DOHH2 (cell line): ENCODE data around the gene STARD10.

Source experiments
- H3F3A ChIP-seq: fragments of 200-600 bp; sonication (generic), shearing (Covaris generic); 2 replicates; pipeline ENCODE4 v1.6.0; 2016; ENCODE audit warnings: antibody characterized with exemption, mild to moderate bottlenecking; ENCODE audit not compliant: control insufficient read depth, insufficient read depth
- H3K27ac ChIP-seq: fragments of 200-600 bp; sonication (generic); 2 replicates; pipeline ENCODE4 v1.5.1; 2014; ENCODE audit warnings: low read depth, mild to moderate bottlenecking, low read length, moderate library complexity
- H3K27me3 ChIP-seq: fragments of 200-600 bp; sonication (generic); 2 replicates; pipeline ENCODE4 v1.6.1; 2014; ENCODE audit warnings: mild to moderate bottlenecking, low read length, mixed read lengths; ENCODE audit not compliant: control insufficient read depth
- H3K36me3 ChIP-seq: fragments of 200-600 bp; sonication (generic); 2 replicates; pipeline ENCODE4 v1.6.1; 2014; ENCODE audit warnings: mild to moderate bottlenecking, low read length, moderate library complexity, mixed read lengths; ENCODE audit not compliant: control insufficient read depth
- H3K4me1 ChIP-seq: fragments of 200-600 bp; sonication (generic); 2 replicates; pipeline ENCODE4 v1.6.1; 2014; ENCODE audit warnings: mild to moderate bottlenecking, low read length, mixed read lengths; ENCODE audit not compliant: control insufficient read depth
- H3K4me2 ChIP-seq: fragments of 200-600 bp; sonication (generic); 2 replicates; pipeline ENCODE4 v1.6.0; 2014; ENCODE audit warnings: mild to moderate bottlenecking, low read length, moderate library complexity
- H3K4me3 ChIP-seq: fragments of 200-600 bp; sonication (generic); 2 replicates; pipeline ENCODE4 v1.5.1; 2014; ENCODE audit warnings: mild to moderate bottlenecking, low read length, mixed read lengths
- H3K79me2 ChIP-seq: fragments of 200-600 bp; sonication (generic); 2 replicates; pipeline ENCODE4 v1.6.1; 2014; ENCODE audit warnings: mild to moderate bottlenecking, low read length, mixed read lengths; ENCODE audit not compliant: control insufficient read depth
- H3K9me2 ChIP-seq: fragments of 200-600 bp; sonication (generic); replicated peaks from 2 replicates; pipeline ENCODE4 v1.6.1; 2014; ENCODE audit warnings: mild to moderate bottlenecking, low read length, mixed read lengths; ENCODE audit not compliant: control insufficient read depth
- H3K9me3 ChIP-seq: fragments of 200-600 bp; sonication (generic); 2 replicates; pipeline ENCODE4 v1.6.1; 2014; ENCODE audit warnings: antibody characterized with exemption, low read length, mixed read lengths; ENCODE audit not compliant: control insufficient read depth, insufficient read depth
- H4K20me1 ChIP-seq: fragments of 200-600 bp; sonication (generic); 2 replicates; pipeline ENCODE4 v1.6.0; 2014; ENCODE audit warnings: low read depth, mild to moderate bottlenecking, antibody characterized with exemption, low read length, moderate library complexity; ENCODE audit not compliant: control insufficient read depth, insufficient read depth
- EZH2phosphoT487 ChIP-seq: fragments of 200-600 bp; sonication (generic); IDR thresholded peaks from 2 replicates; pipeline ENCODE4 v1.6.1; 2017; ENCODE audit warnings: borderline replicate concordance, mild to moderate bottlenecking, antibody characterized with exemption, low read length, moderate library complexity, mixed read lengths
- TF ChIP-seq, protein P1 (sequence below): fragments of 200-600 bp; sonication (generic); IDR thresholded peaks from one replicate; pipeline ENCODE4 v1.5.1; 2014; ENCODE audit warnings: antibody characterized with exemption, mild to moderate bottlenecking, low read depth, low read length; ENCODE audit not compliant: poor library complexity, severe bottlenecking

Gene STARD10

DNA sequence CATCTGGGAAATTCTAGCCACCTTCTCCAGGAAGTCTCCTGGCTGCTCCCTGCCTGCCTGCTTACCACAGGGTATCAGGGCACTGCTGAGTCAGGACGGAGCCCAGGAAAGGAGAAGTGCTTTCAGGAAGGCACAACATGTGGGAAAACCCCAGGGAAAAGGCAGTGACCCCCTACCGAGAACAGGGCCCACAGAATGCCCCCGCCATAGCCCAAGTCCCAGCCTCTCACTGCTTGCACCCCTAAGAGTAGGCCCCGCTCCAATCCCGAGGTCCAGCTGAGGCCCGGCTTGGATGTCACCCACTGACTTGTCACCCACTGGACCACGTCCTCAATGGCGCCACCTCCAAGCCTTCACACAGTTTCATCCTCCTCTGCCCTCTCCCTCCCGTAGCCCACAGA lies 75.7 kb downstream of the STARD10 start:
- Histone ChIP-seq H3K27ac (no peak overlapping the region), H3K4me3 (no peak overlapping the region), H4K20me1 (no peaks in the 10 kb centered on the region), H3K36me3 (peaks cover 16% of the 10 kb centered on the region), H3K4me2 (no peak overlapping the region), H3K79me2 (peaks cover 55% of the 10 kb centered on the region), H3K27me3 (no peaks in the 10 kb centered on the region), H3K4me1 (peaks cover 36% of the 10 kb centered on the region), H3F3A (no peaks in the 10 kb centered on the region), H3K9me3 (no peaks in the 10 kb centered on the region), H3K9me2 (no peaks in the 10 kb centered on the region)
- no peak for TF ChIP-seq EZH2phosphoT487
- TF ChIP-seq, protein P1, sequence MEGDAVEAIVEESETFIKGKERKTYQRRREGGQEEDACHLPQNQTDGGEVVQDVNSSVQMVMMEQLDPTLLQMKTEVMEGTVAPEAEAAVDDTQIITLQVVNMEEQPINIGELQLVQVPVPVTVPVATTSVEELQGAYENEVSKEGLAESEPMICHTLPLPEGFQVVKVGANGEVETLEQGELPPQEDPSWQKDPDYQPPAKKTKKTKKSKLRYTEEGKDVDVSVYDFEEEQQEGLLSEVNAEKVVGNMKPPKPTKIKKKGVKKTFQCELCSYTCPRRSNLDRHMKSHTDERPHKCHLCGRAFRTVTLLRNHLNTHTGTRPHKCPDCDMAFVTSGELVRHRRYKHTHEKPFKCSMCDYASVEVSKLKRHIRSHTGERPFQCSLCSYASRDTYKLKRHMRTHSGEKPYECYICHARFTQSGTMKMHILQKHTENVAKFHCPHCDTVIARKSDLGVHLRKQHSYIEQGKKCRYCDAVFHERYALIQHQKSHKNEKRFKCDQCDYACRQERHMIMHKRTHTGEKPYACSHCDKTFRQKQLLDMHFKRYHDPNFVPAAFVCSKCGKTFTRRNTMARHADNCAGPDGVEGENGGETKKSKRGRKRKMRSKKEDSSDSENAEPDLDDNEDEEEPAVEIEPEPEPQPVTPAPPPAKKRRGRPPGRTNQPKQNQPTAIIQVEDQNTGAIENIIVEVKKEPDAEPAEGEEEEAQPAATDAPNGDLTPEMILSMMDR: no peak

DNA sequence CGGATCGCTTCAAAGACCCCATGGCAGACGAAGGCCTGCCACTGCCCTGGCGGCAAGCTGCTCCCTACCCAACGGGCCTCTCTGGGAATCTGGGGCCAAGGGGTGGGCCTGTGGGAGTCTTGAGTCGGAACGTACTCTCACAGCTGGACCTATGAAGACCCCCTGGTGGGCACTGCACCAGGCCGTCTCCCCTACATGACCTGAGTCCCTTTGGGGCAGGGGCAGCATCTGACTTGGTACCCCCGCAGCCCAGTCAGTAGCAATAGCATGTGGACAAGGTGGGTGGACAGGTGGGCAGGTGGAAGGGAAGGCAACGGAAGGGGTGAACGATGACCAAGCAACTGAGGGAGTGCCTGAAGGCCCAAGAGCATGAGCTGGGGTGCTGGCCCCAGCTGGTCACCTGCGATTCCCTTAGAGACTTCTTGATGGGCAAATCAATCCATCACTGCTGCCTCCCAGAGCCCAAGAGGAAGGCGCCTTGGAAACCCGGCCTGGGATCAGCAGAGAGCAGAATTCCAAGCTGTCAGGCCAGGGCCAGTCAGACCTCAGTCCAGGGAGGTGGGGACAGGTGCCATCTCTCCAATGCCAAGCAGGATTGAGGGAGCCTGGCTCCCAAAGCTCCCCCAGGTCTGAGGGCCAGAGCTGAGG lies 76.9 kb downstream of the STARD10 start:
- Histone ChIP-seq H3K4me2 (no peak overlapping the region), H3F3A (no peaks in the 10 kb centered on the region), H3K27ac (no peak overlapping the region), H3K27me3 (no peaks in the 10 kb centered on the region), H3K9me3 (no peaks in the 10 kb centered on the region), H3K4me1 (peaks cover 28% of the 10 kb centered on the region), H3K79me2 (peaks cover 48% of the 10 kb centered on the region), H3K4me3 (no peak overlapping the region), H3K36me3 (peaks cover 16% of the 10 kb centered on the region), H4K20me1 (no peaks in the 10 kb centered on the region), H3K9me2 (no peaks in the 10 kb centered on the region)
- TF ChIP-seq, protein P1: no peak
- TF ChIP-seq EZH2phosphoT487: no peak

DNA sequence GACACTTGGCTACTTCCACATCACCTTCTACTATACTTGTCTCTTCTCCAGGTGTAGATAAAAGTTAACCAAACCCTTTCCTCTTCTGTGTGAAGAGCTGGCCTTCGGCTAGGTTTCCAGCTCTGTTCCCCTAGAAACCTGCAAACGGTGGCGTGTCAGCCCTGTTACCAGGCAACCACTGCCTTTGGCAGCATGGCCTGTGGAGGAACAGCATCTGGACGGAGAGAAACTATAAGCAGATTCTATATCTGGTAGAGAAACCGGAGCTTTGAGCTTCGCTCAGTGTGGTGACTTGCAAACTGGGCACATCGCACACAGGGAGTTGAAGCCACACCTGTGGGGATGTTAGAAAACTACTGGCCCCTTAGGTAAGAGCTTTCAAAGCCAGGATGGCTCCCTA lies 77.6 kb downstream of the STARD10 start:
- Histone ChIP-seq H3K27ac (no peak overlapping the region), H4K20me1 (no peaks in the 10 kb centered on the region), H3K9me3 (no peaks in the 10 kb centered on the region), H3K4me2 (no peak overlapping the region), H3K9me2 (no peaks in the 10 kb centered on the region), H3K36me3 (peaks cover 16% of the 10 kb centered on the region), H3K4me1 (peaks cover 25% of the 10 kb centered on the region), H3K79me2 (peaks cover 42% of the 10 kb centered on the region), H3F3A (no peaks in the 10 kb centered on the region), H3K4me3 (no peak overlapping the region), H3K27me3 (no peaks in the 10 kb centered on the region)
- no peak for TF ChIP-seq EZH2phosphoT487
- TF ChIP-seq, protein P1: no peak

DNA sequence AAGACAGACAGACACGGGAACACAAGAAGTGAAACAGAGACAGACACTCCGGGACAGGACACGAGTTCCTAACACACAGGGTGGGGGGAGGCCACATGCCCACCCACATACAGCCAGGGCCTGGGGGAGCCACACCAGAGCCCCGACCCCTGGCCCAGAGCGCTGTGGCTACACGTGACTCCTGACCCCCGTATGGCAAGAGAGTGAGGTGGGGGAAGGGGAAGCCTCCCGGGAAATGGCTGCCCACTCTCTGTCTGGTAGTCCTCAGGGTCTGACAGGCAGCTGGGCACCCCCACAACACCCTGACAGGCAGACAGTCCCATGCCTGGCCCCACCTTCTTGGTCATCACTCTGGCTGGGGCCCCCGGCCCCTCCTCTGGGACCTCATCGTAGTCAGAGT lies 81.0 kb downstream of the STARD10 start:
- no peak overlapping the region for H3K4me3 ChIP-seq
- H3K4me1 ChIP-seq: no peaks in the 10 kb centered on the region
- no peaks in the 10 kb centered on the region for H3K9me2 ChIP-seq
- no peak for TF ChIP-seq EZH2phosphoT487
- TF ChIP-seq, protein P1: no peak
- no peak overlapping the region for H3K4me2 ChIP-seq
- H4K20me1 ChIP-seq: no peaks in the 10 kb centered on the region
- H3K79me2 ChIP-seq: peaks cover 8% of the 10 kb centered on the region
- no peaks in the 10 kb centered on the region for H3K27me3 ChIP-seq
- H3F3A ChIP-seq: no peaks in the 10 kb centered on the region
- H3K36me3 ChIP-seq: peaks cover 17% of the 10 kb centered on the region
- no peak overlapping the region for H3K27ac ChIP-seq
- no peaks in the 10 kb centered on the region for H3K9me3 ChIP-seq
